ENCODE data around the gene CFC1B.
"Not testable (repeated sequence)": the region's sequence is repeated elsewhere in the genome, so short reads cannot be mapped to it uniquely, and the experiment has no call there.

CFC1B gene

DNA sequence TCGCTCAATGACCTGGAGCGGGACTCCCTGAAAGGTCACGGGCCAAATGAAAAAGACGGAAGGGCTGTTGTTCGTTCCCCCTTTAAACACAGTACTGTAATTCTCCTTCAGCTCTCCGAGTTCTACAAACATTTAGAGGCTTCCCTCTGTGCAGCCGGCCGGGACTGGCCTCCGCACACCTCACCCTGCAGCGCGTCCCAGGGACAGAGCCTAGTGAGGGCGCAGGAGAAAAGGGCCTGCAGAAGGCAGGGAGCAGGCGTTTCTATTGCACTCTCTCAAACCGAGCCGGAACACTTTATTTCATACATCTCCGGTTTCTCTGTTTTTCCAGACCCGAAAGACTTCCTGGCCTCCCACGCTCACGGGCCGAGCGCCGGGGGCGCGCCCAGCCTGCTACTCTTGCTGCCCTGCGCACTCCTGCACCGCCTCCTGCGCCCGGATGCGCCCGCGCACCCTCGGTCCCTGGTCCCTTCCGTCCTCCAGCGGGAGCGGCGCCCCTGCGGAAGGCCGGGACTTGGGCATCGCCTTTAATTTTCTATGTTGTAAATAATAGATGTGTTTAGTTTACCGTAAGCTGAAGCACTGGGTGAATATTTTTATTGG, 6.4 kb downstream of the CFC1B start:
- not testable (repeated sequence) for H3K4me2 ChIP-seq (ENCODE audit: insufficient read depth, low read length); H3K79me2 ChIP-seq (ENCODE audit: insufficient read depth, low read length); H3K27me3 ChIP-seq (ENCODE audit: insufficient read depth, low read length, poor library complexity); H2AFZ ChIP-seq (ENCODE audit: low read depth, low read length); ATAC-seq (ENCODE audit: insufficient read depth, low read depth); H3K9ac ChIP-seq (ENCODE audit: low read depth, low read length); H3K4me1 ChIP-seq (ENCODE audit: insufficient read depth, low read length); H3K9me3 ChIP-seq (ENCODE audit: insufficient read depth, low read length, severe bottlenecking); H3K4me3 ChIP-seq (ENCODE audit: low read depth in 1 of 2, low read length in 2 of 2); H3K27ac ChIP-seq (ENCODE audit: low read length); H3K36me3 ChIP-seq (ENCODE audit: insufficient read depth, low read length); H4K20me1 ChIP-seq (ENCODE audit: insufficient read depth, low read length); DNase-seq

GRCh38 chr2:130529545-130529944, 8.5 kb downstream of the CFC1B start:
- H3K9me3 ChIP-seq (ENCODE audit: insufficient read depth, low read length, severe bottlenecking); H3K4me1 ChIP-seq (ENCODE audit: insufficient read depth, low read length); H3K79me2 ChIP-seq (ENCODE audit: insufficient read depth, low read length); H3K4me3 ChIP-seq (ENCODE audit: low read depth in 1 of 2, low read length in 2 of 2); H3K27me3 ChIP-seq (ENCODE audit: insufficient read depth, low read length, poor library complexity); H3K27ac ChIP-seq (ENCODE audit: low read length); DNase-seq; ATAC-seq (ENCODE audit: insufficient read depth, low read depth); H2AFZ ChIP-seq (ENCODE audit: low read depth, low read length); H4K20me1 ChIP-seq (ENCODE audit: insufficient read depth, low read length); H3K36me3 ChIP-seq (ENCODE audit: insufficient read depth, low read length); H3K9ac ChIP-seq (ENCODE audit: low read depth, low read length); H3K4me2 ChIP-seq (ENCODE audit: insufficient read depth, low read length): not testable (repeated sequence)

- not testable (repeated sequence) for H3K4me2 ChIP-seq (ENCODE audit: insufficient read depth, low read length); H4K20me1 ChIP-seq (ENCODE audit: insufficient read depth, low read length); H3K4me1 ChIP-seq (ENCODE audit: insufficient read depth, low read length); H3K27ac ChIP-seq (ENCODE audit: low read length); DNase-seq; H3K4me3 ChIP-seq (ENCODE audit: low read depth in 1 of 2, low read length in 2 of 2); H3K9me3 ChIP-seq (ENCODE audit: insufficient read depth, low read length, severe bottlenecking); H2AFZ ChIP-seq (ENCODE audit: low read depth, low read length); H3K9ac ChIP-seq (ENCODE audit: low read depth, low read length); H3K79me2 ChIP-seq (ENCODE audit: insufficient read depth, low read length); H3K27me3 ChIP-seq (ENCODE audit: insufficient read depth, low read length, poor library complexity); H3K36me3 ChIP-seq (ENCODE audit: insufficient read depth, low read length); ATAC-seq (ENCODE audit: insufficient read depth, low read depth)
These were observed 9.2 kb downstream of the CFC1B start for GRCh38 chr2:130530212-130530611.

- not testable (repeated sequence) for H2AFZ ChIP-seq (ENCODE audit: low read depth, low read length); H3K9me3 ChIP-seq (ENCODE audit: insufficient read depth, low read length, severe bottlenecking); H3K4me2 ChIP-seq (ENCODE audit: insufficient read depth, low read length); H3K4me3 ChIP-seq (ENCODE audit: low read depth in 1 of 2, low read length in 2 of 2); H3K27me3 ChIP-seq (ENCODE audit: insufficient read depth, low read length, poor library complexity); H3K27ac ChIP-seq (ENCODE audit: low read length); H3K79me2 ChIP-seq (ENCODE audit: insufficient read depth, low read length); H3K9ac ChIP-seq (ENCODE audit: low read depth, low read length); H3K4me1 ChIP-seq (ENCODE audit: insufficient read depth, low read length); H3K36me3 ChIP-seq (ENCODE audit: insufficient read depth, low read length); DNase-seq; H4K20me1 ChIP-seq (ENCODE audit: insufficient read depth, low read length)
- peak; percentile 64; the same call in 2 of the 3 replicates for ATAC-seq (ENCODE audit: insufficient read depth, low read depth)
These were observed 10.2 kb downstream of the CFC1B start for GRCh38 chr2:130531225-130531624.

DNA sequence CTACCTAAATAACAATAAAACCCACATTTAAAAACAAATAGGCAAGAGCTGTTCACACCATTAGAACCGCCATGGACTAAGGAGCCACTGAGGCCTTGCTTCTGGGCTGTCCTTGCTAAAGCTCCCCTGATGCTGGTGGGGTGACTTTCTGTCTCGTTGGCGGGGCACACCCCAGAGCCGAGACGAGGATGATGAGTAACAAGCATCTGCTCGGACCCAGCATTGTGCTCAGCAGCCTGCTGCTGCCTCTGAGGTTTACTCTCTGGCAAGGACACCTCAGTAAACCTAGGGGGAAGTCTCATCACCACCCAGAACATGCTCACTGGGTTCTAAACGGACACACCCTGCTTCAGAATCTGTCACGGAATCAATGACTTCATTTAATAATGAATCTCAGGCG, 10.7 kb downstream of the CFC1B start:
- not testable (repeated sequence) for H3K4me2 ChIP-seq (ENCODE audit: insufficient read depth, low read length); H3K4me1 ChIP-seq (ENCODE audit: insufficient read depth, low read length); H3K9ac ChIP-seq (ENCODE audit: low read depth, low read length); H3K79me2 ChIP-seq (ENCODE audit: insufficient read depth, low read length); H2AFZ ChIP-seq (ENCODE audit: low read depth, low read length); ATAC-seq (ENCODE audit: insufficient read depth, low read depth); H3K36me3 ChIP-seq (ENCODE audit: insufficient read depth, low read length); H3K27me3 ChIP-seq (ENCODE audit: insufficient read depth, low read length, poor library complexity); H3K9me3 ChIP-seq (ENCODE audit: insufficient read depth, low read length, severe bottlenecking); H4K20me1 ChIP-seq (ENCODE audit: insufficient read depth, low read length); DNase-seq; H3K27ac ChIP-seq (ENCODE audit: low read length); H3K4me3 ChIP-seq (ENCODE audit: low read depth in 1 of 2, low read length in 2 of 2)

DNA sequence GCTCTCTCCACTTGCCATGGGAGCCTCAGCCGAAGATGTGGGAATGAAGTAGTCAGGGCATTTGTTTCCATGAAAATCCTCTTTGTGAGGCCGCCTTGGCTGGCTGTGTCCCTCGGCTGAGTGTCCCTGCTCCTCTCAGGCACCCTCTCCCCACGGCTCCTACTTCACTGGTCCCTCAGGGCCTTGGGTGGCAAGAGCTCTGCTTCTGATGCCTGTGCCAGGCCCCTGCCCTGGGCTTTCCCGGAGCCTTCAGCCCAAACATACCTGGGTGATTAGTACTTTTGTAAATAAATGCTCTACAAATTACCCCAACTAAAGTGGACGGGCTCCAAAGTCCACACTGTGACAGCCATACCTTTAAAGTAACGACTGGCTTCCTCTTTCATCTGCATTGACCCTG, 15.6 kb downstream of the CFC1B start:
- H4K20me1 ChIP-seq (ENCODE audit: insufficient read depth, low read length); H2AFZ ChIP-seq (ENCODE audit: low read depth, low read length); H3K36me3 ChIP-seq (ENCODE audit: insufficient read depth, low read length); H3K9me3 ChIP-seq (ENCODE audit: insufficient read depth, low read length, severe bottlenecking); H3K79me2 ChIP-seq (ENCODE audit: insufficient read depth, low read length); DNase-seq; H3K4me2 ChIP-seq (ENCODE audit: insufficient read depth, low read length); H3K9ac ChIP-seq (ENCODE audit: low read depth, low read length); H3K27me3 ChIP-seq (ENCODE audit: insufficient read depth, low read length, poor library complexity); H3K4me1 ChIP-seq (ENCODE audit: insufficient read depth, low read length); H3K27ac ChIP-seq (ENCODE audit: low read length); H3K4me3 ChIP-seq (ENCODE audit: low read depth in 1 of 2, low read length in 2 of 2); ATAC-seq (ENCODE audit: insufficient read depth, low read depth): not testable (repeated sequence)

DNA sequence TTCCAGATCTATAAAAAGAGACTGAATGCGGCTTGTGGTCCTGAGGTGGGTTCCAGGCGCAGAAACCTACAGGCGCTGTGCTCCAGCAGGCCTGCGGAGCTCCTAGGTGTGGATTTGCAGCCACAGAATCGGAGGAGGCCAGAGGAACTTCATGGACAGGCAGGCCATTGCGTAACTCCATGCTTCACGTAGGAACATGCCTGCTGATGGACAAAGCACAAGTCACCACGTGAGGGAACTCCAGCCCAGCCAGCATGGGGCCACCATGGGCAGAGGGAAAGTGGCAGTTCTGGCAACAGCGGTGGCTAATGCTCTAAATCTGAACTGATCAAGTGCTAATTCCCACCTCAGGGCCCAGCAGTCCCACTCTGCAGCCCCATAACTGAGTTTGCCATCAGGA, 17.2 kb downstream of the CFC1B start:
- H3K27ac ChIP-seq (ENCODE audit: low read length); H3K9me3 ChIP-seq (ENCODE audit: insufficient read depth, low read length, severe bottlenecking); H3K4me3 ChIP-seq (ENCODE audit: low read depth in 1 of 2, low read length in 2 of 2); ATAC-seq (ENCODE audit: insufficient read depth, low read depth); H3K4me2 ChIP-seq (ENCODE audit: insufficient read depth, low read length); H3K4me1 ChIP-seq (ENCODE audit: insufficient read depth, low read length); H4K20me1 ChIP-seq (ENCODE audit: insufficient read depth, low read length); H3K27me3 ChIP-seq (ENCODE audit: insufficient read depth, low read length, poor library complexity); H3K36me3 ChIP-seq (ENCODE audit: insufficient read depth, low read length); H2AFZ ChIP-seq (ENCODE audit: low read depth, low read length); H3K9ac ChIP-seq (ENCODE audit: low read depth, low read length); H3K79me2 ChIP-seq (ENCODE audit: insufficient read depth, low read length); DNase-seq: not testable (repeated sequence)

GRCh38 chr2:130542789-130543188, 21.8 kb downstream of the CFC1B start:
- H3K79me2 ChIP-seq (ENCODE audit: insufficient read depth, low read length); DNase-seq; H3K9ac ChIP-seq (ENCODE audit: low read depth, low read length); H3K36me3 ChIP-seq (ENCODE audit: insufficient read depth, low read length); H3K4me3 ChIP-seq (ENCODE audit: low read depth in 1 of 2, low read length in 2 of 2); H3K4me2 ChIP-seq (ENCODE audit: insufficient read depth, low read length); H3K27me3 ChIP-seq (ENCODE audit: insufficient read depth, low read length, poor library complexity); H3K4me1 ChIP-seq (ENCODE audit: insufficient read depth, low read length); H3K9me3 ChIP-seq (ENCODE audit: insufficient read depth, low read length, severe bottlenecking); H3K27ac ChIP-seq (ENCODE audit: low read length); ATAC-seq (ENCODE audit: insufficient read depth, low read depth); H4K20me1 ChIP-seq (ENCODE audit: insufficient read depth, low read length); H2AFZ ChIP-seq (ENCODE audit: low read depth, low read length): not testable (repeated sequence)
